Activated CD8-positive, alpha-beta memory T cell treated with anti-CD3 and anti-CD28 coated beads, Interleukin-2, amount 50 U/mL, for 1 hour (primary cell): Measurements from ENCODE around the gene FRAT2.

ENCODE experiments used
- DNase-seq: peaks from one replicate; pipeline ENCODE4 v3.0.0-alpha.2; 2020; ENCODE audit errors: extremely low read depth

The FRAT2 gene

DNA sequence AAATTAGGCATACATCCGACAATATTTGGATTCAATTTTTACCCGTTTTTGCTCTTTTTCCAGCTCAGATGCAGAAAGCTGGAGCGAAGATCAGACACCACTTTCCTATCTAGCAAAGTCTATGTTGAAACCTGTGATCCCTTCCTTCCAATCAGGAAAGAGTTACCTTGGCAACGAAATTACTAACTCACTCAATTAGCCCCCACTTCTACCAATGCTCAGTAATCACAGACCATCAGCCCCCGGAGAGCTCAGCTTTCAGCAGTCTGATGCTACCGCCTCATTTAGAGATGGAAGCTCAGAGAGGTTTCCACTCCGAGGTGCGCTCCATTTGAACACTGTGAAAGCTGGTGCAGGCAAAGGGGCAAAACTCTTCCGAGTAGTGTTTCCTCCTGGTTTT, 8.8 kb downstream of the FRAT2 start:
- no peak for DNase-seq

DNA sequence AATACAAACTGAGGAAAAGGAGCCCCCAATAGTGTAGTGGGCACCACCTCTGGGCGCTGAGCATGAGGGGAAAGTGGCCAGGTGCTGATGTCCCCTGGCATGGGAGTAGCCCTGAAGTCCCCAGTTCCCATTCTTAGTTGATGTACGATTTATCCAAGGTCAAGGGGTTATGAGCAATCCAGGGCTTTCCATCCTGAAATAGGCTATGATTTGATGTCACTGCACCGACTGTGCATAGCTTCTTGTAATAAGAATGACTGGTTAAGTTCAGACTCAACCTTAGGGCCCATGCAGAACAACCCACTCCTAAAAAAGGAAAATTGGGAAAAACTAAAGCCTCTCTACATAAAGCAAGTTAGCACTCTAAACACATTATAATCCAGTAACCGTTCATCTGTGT, 11.0 kb downstream of the FRAT2 start:
- DNase-seq = no peak

DNA sequence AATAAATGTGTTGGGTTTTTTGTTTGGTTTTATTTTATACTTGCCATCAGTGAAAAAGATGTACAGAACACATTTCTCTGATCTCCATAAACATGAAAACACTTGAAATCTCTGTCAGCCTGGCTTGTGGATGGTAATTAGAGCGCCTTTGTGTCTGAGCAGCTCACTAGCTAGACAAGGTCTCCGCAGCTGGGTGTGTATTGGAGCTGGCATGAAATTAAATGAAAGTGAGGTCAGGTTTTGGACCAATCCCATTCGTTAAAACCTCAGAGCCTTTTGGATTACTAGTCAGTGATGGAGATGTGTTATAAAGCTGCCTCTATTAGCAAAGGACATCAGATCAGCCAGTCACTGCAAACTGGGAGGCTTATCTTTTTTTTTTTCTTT, 12.7 kb downstream of the FRAT2 start:
- no peak for DNase-seq

DNA sequence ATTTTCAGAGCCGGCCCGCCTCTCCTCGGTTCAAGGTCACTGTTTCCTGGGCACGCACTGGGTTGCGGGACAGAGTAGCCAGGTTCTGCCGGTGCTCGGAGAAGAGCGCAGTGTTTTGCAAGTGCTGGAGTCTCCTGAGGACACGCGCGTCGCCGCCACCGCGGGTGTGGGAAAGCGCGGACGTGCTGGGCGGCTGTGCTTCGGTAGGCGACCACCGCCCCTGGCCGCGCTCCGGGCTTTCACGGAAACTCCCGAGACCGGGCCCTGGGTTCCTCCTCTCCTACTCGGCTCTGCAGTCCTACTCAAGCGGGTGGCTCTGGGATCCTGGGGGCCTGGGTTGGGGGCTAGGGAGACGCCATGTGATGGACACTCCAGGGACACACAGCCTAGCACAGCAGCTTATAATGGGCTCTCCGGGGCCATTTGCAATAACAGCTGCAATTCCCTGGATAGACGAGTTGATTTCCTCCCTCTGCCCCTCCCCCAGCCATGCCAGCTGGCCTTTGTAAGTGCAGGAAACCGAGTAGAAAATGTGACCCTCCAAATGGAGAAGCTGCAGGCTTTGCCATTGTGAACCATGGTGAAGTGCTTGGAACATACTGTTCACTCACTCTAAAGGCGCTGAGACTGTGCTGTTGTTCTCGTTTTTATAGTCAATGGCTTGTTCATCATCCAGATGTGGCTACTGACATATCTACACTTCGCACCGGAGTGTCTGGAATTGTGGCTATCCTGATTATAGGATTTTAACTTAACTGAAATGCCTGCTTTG, 13.3 kb downstream of the FRAT2 start:
- no peak for DNase-seq

DNA sequence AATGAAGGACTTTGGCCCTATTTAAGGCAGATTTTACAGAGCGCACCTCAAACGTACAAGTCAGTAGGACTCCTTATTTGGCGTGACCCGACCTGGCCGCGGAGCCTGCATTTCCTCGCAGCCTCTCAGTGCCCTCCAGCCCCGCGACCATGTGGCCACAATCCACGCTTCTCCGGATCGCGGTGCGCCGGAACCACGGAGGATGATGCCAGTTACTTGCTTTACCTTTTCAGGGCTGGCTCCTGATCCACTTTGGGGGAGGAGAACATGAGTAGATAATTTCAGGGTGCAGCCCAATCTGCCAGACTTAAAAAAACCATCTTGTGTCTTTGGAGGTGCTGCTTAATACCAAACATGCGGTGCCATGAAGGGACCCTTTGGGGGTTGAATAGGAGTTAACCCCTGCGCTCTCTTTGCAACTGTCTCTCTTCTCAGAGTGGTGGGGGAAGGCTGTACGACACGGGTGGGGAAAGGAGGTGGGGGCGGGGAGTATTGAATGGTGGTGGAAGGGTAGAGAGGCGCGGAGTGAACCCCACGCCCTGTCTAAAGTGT, 14.0 kb downstream of the FRAT2 start:
- no peak for DNase-seq

DNA sequence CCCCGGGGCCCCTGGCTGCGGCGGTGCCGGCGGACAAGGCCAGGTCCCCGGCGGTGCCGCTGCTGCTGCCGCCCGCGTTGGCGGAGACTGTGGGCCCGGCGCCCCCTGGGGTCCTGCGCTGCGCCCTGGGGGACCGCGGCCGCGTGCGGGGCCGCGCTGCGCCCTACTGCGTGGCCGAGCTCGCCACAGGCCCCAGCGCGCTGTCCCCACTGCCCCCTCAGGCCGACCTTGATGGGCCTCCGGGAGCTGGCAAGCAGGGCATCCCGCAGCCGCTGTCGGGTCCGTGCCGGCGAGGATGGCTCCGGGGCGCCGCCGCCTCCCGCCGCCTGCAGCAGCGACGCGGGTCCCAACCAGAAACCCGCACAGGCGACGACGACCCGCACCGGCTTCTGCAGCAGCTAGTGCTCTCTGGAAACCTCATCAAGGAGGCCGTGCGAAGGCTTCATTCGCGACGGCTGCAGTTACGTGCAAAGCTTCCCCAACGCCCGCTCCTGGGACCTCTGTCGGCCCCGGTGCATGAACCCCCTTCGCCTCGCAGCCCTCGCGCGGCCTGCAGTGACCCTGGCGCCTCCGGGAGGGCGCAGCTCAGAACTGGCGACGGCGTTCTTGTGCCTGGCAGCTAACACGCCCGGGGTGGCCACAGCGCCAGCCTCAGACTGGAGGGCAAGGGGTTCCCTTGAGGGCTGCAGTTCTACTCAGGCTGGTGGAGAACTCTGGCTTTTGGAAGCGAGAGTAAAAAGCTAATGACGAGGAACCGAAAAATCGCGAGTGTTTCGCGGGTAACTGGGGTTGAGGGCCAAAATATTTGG, 14.7 kb downstream of the FRAT2 start:
- DNase-seq = no peak

DNA sequence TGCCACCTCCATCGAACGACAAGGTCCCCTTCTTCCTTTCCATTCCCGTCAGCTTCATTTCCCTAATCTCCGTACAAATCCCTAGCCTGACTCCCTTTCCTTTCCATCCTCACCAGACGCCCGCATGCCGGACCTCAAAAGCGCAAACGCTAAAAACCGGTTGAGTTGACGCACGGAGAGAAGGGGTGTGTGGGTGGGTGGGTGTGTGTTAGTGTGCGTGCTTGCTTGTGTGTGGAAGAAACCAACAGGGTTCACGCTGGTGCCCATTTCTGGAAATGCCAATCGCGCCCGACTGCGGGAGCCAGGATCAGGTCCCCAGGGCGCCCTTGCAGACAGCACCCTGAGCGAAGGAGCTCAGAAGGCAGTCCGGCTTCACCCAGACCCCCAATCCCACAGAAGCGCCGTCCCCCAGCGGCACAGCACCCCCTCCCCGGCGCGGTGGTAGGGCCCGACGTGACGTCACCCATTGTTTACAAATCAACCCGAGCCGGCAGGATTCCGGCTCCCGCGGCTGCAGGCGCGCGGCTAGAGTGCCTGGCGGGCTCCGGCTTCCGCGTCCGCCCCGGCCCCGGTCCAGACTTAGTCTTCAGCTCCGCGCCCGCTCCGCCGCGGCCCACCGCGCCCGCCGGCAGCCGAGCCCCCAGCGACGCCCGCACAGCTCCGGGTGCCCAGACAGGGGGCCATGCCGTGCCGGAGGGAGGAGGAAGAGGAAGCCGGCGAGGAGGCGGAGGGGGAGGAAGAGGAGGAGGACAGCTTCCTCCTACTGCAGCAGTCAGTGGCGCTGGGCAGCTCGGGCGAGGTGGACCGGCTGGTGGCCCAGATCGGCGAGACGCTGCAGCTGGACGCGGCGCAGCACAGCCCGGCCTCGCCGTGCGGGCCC, 15.5 kb downstream of the FRAT2 start, which contains the start of gene FRAT1:
Gene FRAT1, plus strand, starts transcription at position 500 of the 880 bp plus-strand sequence. Its CDS starts 183 bp downstream, at position 683.
- DNase-seq = peak; percentile 68

DNA sequence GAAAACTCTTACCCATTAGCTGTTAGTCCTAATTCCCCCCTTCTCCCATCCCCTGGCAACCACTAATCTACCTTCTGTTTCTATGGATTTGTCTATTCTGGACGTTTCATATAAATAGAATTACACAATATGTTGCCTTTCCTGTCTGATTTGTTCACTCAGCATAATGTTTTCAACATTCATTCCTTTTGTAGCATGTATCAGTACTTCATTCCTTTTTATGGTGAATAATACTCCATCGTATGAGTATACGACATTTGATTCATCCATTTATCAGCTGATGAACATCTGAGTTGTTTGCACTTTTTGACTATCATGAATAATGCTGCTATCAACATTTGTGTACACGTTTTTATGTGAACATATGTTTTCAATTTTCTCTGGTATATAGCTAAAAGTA, 19.9 kb downstream of the FRAT2 start:
- no peak for DNase-seq

DNA sequence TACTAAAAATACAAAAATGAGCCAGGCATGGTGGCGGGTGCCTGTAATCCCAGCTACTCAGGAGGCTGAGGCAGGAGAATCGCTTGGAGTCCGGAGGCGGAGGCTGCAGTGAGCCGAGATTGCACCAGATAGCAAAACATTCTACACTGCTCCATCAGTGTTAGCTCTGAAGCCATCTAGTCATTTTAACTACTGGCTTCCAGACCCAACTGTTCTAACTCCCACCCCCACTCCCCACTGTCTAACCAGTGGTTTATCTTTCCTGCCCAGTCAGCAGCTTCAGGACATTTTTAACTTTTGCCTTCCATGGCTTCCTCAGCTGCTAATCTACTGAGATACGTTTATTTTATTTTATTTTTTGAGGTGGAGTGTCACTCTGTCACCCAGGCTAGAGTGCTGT, 21.6 kb downstream of the FRAT2 start:
- DNase-seq = no peak

DNA sequence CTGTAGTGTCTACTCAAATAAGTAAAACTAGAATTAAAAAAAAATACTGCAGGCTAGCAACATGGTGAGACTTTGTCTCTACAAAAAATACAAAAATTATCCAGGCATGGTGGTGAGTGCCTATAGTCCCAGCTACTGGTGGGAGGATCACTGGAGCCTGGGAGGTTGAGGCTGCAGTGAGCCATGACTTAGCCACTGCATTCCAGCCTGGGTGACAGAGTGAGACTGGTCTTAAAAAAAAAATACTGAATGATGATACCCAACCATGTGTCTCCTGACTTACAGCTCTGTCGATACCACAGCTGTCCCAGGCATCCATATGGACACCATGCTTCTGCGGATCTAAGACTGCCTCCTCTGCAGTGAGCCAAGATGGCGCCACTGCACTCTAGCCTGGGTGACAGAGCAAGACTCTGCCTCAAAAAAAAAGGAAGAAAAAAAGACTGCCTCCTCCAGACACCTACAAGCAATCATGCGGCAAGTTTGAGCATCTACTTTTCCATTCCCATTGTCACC, 23.4 kb downstream of the FRAT2 start:
- DNase-seq = no peak

DNA sequence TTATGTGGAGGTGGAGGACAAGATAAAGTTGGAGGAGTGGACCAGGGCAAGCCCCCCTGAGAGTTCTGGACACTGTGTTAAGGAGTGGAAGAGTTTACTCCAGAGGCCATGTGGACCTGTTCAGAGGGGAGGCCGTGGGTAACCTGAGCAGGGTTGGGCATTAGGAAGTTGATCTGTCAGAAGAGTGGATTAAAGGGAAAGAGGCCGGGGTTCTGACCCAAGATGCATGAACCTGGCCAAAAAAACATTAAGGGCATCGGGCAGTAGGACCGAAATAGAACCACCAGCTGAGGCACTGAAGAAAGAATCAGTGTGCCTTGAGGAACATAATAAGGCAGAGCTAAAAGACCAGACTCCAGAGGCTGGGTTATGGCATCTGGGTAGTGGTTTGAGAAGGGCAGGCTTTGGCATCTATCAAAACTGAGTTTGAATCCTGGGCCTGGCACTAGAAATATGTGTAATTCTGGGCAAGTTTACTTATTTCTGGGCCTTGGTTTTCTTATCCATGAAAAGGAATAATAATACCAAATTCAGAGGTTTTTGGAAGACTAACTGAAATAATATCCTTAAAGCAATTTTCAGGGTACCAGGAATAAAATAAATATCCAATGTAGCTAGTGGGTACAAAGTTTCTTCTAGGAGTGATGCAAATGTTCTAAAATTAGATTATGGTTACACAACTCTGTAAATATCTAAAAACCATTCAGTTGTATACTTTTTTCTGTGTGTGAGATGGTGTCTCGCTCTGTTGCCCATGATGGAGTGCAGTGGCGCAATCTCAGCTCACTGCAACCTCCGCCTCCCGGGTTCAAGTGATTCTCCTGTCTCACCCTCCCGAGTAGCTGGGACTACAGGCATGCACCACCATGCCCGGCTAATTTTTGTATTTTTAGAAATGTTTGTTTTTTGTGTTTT, 26.4 kb downstream of the FRAT2 start:
- DNase-seq = no peak

DNA sequence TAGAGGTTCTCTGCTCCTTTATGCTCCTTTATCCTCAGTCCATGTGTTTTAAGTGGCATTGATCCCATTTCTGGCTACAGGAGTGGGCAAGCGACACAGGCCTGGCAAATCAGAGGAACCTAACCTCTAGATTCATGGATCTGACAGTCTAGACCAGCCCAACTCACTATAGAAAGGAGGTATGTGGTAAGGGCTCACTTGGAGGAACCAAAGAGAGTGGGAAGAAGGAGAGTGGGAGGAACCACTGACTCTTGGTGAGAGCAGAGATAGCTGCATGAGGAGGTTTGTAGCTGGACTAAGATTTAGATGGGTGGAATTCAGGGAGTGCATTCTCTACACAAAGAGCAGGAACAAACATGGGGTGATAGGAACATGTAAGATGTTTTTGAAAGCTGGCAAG, 27.1 kb downstream of the FRAT2 start:
- no peak for DNase-seq

DNA sequence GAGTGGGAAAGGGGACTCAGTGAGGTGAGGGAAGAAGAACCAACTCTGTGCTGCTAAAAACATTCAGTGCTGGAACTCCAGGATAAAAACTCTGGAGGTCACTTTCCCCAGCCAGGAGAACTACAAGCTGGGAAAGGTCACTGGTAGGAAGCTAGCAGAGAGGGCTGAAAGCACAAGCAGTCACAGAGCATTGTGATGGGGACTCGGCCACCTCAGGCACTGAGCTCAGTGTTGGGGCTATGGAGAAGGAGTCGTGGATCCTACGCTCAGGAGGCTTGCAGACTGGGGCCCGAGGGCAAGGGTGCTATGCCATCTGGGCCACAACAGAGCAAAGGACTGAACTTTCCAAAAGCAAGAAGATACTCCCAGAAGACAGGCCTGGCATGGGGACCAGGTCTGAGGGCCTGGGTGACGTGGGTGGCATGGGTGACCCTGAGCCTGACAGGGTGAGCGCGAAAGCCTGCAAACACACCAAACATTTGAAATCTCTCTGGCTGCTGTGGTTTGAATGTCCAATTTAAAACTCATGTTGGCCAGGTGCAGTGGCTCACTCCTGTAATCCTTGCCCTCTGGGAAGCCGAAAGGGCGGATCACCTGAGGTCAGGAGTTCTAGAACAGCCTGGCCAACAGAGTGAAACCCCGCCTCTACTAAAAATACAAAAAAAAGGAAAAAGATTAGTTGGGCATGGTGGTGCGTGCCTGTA, 32.3 kb downstream of the FRAT2 start:
- DNase-seq = no peak

DNA sequence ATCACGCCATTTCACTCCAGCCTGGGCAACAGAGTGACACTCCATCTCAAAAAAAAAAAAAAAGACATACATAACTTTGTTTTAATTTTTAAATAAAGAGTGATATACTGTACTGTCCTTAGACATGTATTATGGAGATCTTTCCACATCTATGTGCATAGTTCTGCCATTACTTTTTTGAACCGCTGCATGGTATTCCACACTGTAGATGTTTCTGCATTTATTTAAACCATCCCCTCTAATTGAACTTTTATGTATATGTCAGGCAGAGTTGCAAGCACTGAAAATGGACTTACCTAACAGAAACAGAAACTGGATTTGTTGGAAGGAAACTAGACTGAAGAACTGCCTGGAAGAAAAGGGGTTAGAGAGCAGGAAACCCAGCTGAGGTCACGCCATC, 33.5 kb downstream of the FRAT2 start:
- no peak for DNase-seq

DNA sequence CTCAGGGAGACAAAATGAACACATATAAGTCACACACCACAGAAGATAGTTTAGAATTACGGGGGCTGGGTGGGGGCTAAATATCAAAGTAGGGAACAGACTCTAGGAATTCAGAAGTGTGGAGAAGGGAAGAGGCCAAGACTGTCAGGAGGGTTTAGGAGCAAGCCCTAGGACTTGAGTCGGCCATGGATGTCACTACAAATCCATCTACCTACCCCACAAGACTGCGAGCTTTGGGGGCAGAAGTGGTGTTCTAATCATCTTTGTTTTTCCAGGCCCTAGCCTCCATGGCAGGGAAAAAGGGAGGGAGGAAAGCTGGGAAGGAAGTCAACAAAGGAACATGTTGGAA, 36.3 kb downstream of the FRAT2 start:
- no peak for DNase-seq

DNA sequence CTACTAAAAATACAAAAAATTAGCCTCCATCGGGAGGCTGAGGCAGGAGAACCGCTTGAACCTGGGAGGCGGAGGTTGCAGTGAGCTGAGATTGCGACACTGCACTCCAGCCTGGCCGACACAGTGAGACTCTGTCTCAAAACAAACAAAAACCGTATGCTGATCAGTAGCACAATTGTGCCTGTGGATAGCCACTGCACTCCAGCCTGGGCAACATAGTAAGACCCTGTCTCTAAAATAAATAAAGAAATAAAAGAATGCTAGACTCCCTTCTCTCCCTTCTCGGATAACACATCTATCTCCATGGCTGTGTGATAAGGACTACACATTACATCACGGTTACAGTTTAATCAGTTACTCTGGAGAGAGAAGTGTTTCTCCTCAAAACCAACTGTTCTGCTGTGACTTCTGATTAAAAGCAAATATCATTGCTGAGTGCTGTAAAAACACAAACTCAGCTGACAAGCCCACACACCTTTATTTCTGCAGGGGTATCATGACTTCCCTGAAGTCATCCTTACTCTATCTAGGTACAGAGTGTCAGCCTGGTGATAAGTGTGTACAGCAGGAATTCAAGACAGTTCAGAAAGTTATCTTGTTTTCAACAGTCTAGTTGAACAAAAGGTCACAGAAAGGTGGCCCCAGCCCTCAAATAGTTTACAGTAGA, 36.8 kb downstream of the FRAT2 start:
- no peak for DNase-seq

DNA sequence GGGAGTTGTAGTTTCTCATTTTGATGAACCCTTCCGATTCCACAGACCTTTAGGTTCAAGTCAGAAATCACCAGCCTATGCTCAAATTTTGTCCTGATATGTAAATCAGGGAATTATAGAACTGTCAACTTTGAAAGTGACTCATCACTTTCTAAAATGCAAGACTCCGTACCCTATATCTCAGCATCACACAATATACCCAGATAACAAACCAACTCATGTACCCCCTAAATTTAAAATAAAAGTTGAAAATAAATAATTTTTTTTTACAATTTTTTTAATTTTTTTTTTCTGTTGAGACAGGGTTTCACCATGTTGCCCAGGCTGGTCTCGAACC, 41.7 kb downstream of the FRAT2 start:
- DNase-seq = no peak

DNA sequence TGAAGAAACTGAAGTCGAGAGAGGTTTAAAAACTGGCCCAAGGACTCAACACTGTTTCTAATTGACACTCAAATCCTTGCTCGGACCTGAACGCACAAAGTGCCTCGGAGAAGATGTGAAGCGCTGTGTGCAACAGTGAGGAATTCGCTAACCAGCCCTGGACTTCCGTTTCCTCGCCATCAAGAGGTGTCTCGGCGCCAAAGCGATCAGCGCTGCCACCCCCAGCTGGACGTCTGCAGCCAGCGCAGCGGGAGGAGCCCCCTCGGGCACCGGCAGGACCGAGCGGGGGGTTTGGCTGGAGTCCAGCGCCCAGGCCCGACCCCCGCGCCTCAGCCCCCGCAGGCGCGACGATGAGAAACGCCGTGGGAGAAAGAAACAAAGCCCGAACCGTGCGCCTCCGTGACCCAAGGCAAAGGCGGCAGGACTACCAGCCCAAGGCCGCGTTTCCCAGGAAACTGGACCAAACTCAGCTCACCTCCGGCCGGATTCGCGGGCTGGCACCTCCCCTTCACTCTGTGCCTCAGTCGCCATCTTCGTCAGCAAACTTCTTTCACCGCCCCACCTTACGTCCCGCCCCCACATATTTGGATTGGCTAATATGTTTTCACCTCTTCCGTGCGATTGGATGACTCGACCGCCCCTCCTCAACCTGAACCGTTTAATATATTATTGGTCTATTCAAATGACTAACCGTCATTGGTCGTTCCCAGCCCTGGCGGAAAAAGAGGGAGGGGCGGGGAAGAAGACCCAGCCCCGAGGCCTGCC, 42.2 kb downstream of the FRAT2 start, which contains the start of gene ARHGAP19:
Gene ARHGAP19, minus strand, starts transcription at position 541 of the 765 bp plus-strand sequence. Its CDS starts 10 bp downstream, at position 531.
- peak; percentile 90 for DNase-seq
